Fibroblast of the aortic adventitia (primary cell): Measurements from ENCODE around the gene EOLA1. TPM values are rescaled to one million over a fixed set of nuclear protein-coding genes. Genes with fewer than 3 reads are reported as not detected.
"Not testable (repeated sequence)": the region's sequence is repeated elsewhere in the genome, so short reads cannot be mapped to it uniquely, and the experiment has no call there.

Experiments used
- DNase-seq: peaks from one replicate; pipeline ENCODE4 v3.0.0-alpha.2; 2010; ENCODE audit warnings: low read depth
- H3K4me3 ChIP-seq: 2 replicates; pipeline ENCODE4 v1.5.1; 2011; ENCODE audit warnings: low read depth, mild to moderate bottlenecking, control low read depth, low read length, moderate library complexity
- CTCF ChIP-seq: IDR thresholded peaks from 2 replicates; pipeline ENCODE4 v1.5.1; 2011; ENCODE audit warnings: mild to moderate bottlenecking, low read length, control low read depth, inconsistent platforms; ENCODE audit not compliant: insufficient read depth
- total RNA-seq: library from RNA; depleted of rRNA; stranded (reverse); fragments of >200 nt; gene quantifications from 2 replicates; pipeline ENCODE4 v1.2.3, GENCODE V29; 2012; ENCODE audit warnings: low replicate concordance

Gene EOLA1
- total RNA-seq, 1 donor: 11.1 TPM

- DNase-seq: peak; percentile 23
- H3K4me3 ChIP-seq: no peak overlapping the region
- TF ChIP-seq CTCF: no peak
These were observed 31.9 kb downstream of the EOLA1 start for GRCh38 chrX:149572743-149573142.

- not testable (repeated sequence) for DNase-seq, H3K4me3 ChIP-seq
These were observed 32.6 kb downstream of the EOLA1 start for GRCh38 chrX:149573456-149573855.

GRCh38 chrX:149585631-149586030 is 44.8 kb downstream of the EOLA1 start:
- DNase-seq, H3K4me3 ChIP-seq: not testable (repeated sequence)

- not testable (repeated sequence) for H3K4me3 ChIP-seq
These were observed 46.5 kb downstream of the EOLA1 start, which contains the start of gene MAGEA9B for GRCh38 chrX:149587359-149587758. Gene MAGEA9B (minus strand): TSS chrX:149587459. CDS start chrX:149583179, 4,280 bp downstream.

GRCh38 chrX:149590993-149591392 is 50.2 kb downstream of the EOLA1 start:
- H3K4me3 ChIP-seq, DNase-seq: not testable (repeated sequence)

More at GRCh38 chrX:149587359-149587758, 46.5 kb downstream of the EOLA1 start, which contains the start of gene MAGEA9B:
- DNase-seq: not testable (repeated sequence)

- not testable (repeated sequence) for DNase-seq, H3K4me3 ChIP-seq
These were observed 54.4 kb downstream of the EOLA1 start, which contains the start of gene HSFX2 for GRCh38 chrX:149595214-149595613. Gene HSFX2 (minus strand): TSS chrX:149595314. CDS start chrX:149594700, 614 bp downstream.

- DNase-seq, H3K4me3 ChIP-seq: not testable (repeated sequence)
These were observed 55.1 kb downstream of the EOLA1 start for GRCh38 chrX:149595943-149596342.

Other genes starting within 250 kb of the EOLA1 start
- gene IDS, start 35.7 kb upstream of the EOLA1 start, total RNA-seq: 16.8 and 63.3 TPM in 2 replicates
- not detected in 2 replicates for gene HSFX3, start 8.9 kb downstream of the EOLA1 start, total RNA-seq
- not detected in 2 replicates for gene MAGEA9B, start 46.4 kb downstream of the EOLA1 start, total RNA-seq
- gene HSFX2, start 54.3 kb downstream of the EOLA1 start, total RNA-seq: 0.36 TPM in 1 of 2 replicates, not detected in the other
- gene TMEM185A, start 90.8 kb downstream of the EOLA1 start, total RNA-seq: 6.6 and 13.6 TPM in 2 replicates
- not detected in 2 replicates for gene MAGEA11, start 171.0 kb downstream of the EOLA1 start, total RNA-seq
- gene HSFX1, start 233.1 kb downstream of the EOLA1 start, total RNA-seq: 0.45 TPM in 1 of 2 replicates, not detected in the other
- not detected in 2 replicates for gene MAGEA9, start 240.9 kb downstream of the EOLA1 start, total RNA-seq